H1 (cell line): ENCODE measurements around the gene LVRN. TPM values are rescaled to one million over a fixed set of nuclear protein-coding genes. Genes with fewer than 3 reads are reported as not detected.

ENCODE experiments used
- CTCF ChIA-PET: fragments of 300-600 bp; sonication (Branson Sonifier 250); formaldehyde crosslinking; loops from one replicate; lab custom pipeline; 2021; ENCODE audit not compliant: partially characterized antibody; lab: Charles Lee
- POLR2A ChIA-PET: fragments of 300-600 bp; sonication (Branson Sonifier 250); formaldehyde crosslinking; loops from one replicate; lab custom pipeline; 2021; ENCODE audit warnings: inconsistent platforms; ENCODE audit not compliant: partially characterized antibody; lab: Charles Lee
- DNase-seq, 2 experiments: peaks; one replicate each; pipeline versions ENCODE4 v3.0.0 to v3.0.0-alpha.2; 2010 to 2022; ENCODE audit warnings: low spot score in 2 of 2, low read depth in 1 of 2, mixed read lengths in 1 of 2
- FAIRE-seq: peaks from 2 replicates; lab custom pipeline; 2011; peaks lifted over from hg19 to GRCh38; lab: Jason Lieb, UNC
- H2AFZ ChIP-seq: 2 replicates; pipeline ENCODE4 v1.8.1; 2012; ENCODE audit warnings: low read length, inconsistent platforms
- H2AK5ac ChIP-seq: 2 replicates; pipeline ENCODE4 v1.6.1; 2013; ENCODE audit warnings: low read depth, low read length
- H2BK120ac ChIP-seq: replicated peaks from 2 replicates; pipeline ENCODE3; 2013; ENCODE audit warnings: low read depth, low read length, inconsistent platforms
- H2BK12ac ChIP-seq: 2 replicates; pipeline ENCODE4 v1.6.1; 2013; ENCODE audit warnings: low read depth, low read length
- H2BK15ac ChIP-seq: 2 replicates; pipeline ENCODE4 v1.6.1; 2013; ENCODE audit warnings: low read length
- H2BK20ac ChIP-seq: 2 replicates; pipeline ENCODE4 v1.6.1; 2013; ENCODE audit warnings: low read length
- H2BK5ac ChIP-seq: 2 replicates; pipeline ENCODE4 v1.6.1; 2013; ENCODE audit warnings: low read depth, low read length
- H3K14ac ChIP-seq: 2 replicates; pipeline ENCODE4 v1.6.1; 2013; ENCODE audit warnings: inconsistent platforms; ENCODE audit not compliant: insufficient read length
- H3K18ac ChIP-seq: 2 replicates; pipeline ENCODE4 v1.6.1; 2013; ENCODE audit warnings: low read length; ENCODE audit errors: extremely low read depth
- H3K23ac ChIP-seq: 2 replicates; pipeline ENCODE4 v1.6.1; 2013; ENCODE audit warnings: inconsistent platforms; ENCODE audit not compliant: insufficient read length
- H3K23me2 ChIP-seq: 2 replicates; pipeline ENCODE4 v1.6.1; 2013; ENCODE audit warnings: low read depth, low read length
- H3K27ac ChIP-seq: 2 replicates; pipeline ENCODE4 v1.6.1; 2011; ENCODE audit warnings: low read depth, low read length, inconsistent platforms
- H3K27me3 ChIP-seq, 4 experiments: replicated peaks in 1 of 4; 1 replicate in 1 of 4; 2 replicates in 3 of 4; pipeline versions ENCODE4 v1.6.1 to v1.8.1; 2011 to 2013; ENCODE audit warnings: low read length in 3 of 4, mild to moderate bottlenecking in 3 of 4, inconsistent platforms in 2 of 4, mixed read lengths in 2 of 4, moderate library complexity in 1 of 4; ENCODE audit not compliant: control insufficient read depth in 3 of 4, insufficient read depth in 3 of 4; ENCODE audit errors: extremely low read depth in 1 of 4
- H3K36me3 ChIP-seq, 4 experiments: 2 replicates each; pipeline versions ENCODE4 v1.6.1 to v1.8.1; 2011 to 2013; ENCODE audit warnings: mild to moderate bottlenecking in 4 of 4, low read length in 3 of 4, moderate library complexity in 2 of 4, control low read depth in 1 of 4, inconsistent platforms in 1 of 4; ENCODE audit not compliant: insufficient read depth in 4 of 4, control insufficient read depth in 2 of 4
- H3K4ac ChIP-seq: replicated peaks from 2 replicates; pipeline ENCODE3; 2013; ENCODE audit warnings: low read length, low read depth, mixed read lengths, inconsistent platforms; ENCODE audit not compliant: insufficient read length
- H3K4me1 ChIP-seq, 4 experiments: replicated peaks in 1 of 4; 1 replicate in 1 of 4; 2 replicates in 3 of 4; pipeline versions ENCODE4 v1.6.1 to v1.8.1; 2011 to 2013; ENCODE audit warnings: low read length in 3 of 4, inconsistent platforms in 2 of 4, mixed read lengths in 1 of 4; ENCODE audit not compliant: insufficient read depth in 4 of 4, control insufficient read depth in 3 of 4
- H3K4me2 ChIP-seq, 2 experiments: 2 replicates each; pipeline versions ENCODE4 v1.6.1 to v1.8.1; 2011 to 2013; ENCODE audit warnings: low read depth in 2 of 2, low read length in 2 of 2, control low read depth in 1 of 2, inconsistent platforms in 1 of 2, mild to moderate bottlenecking in 1 of 2; ENCODE audit not compliant: insufficient read depth in 1 of 2
- H3K4me3 ChIP-seq, 4 experiments: fragments of 200-600, 300-600 bp in 1 of 4; sonication (generic), shearing (Covaris generic), sonication (Bioruptor Twin) in 1 of 4; 2 replicates each; pipeline versions ENCODE4 v1.5.1 to v1.8.1; 2011 to 2016; ENCODE audit warnings: low read length in 4 of 4, low read depth in 3 of 4, control low read depth in 2 of 4, inconsistent platforms in 2 of 4, mild to moderate bottlenecking in 2 of 4, mixed read lengths in 1 of 4, moderate library complexity in 1 of 4; ENCODE audit not compliant: insufficient read depth in 2 of 4; ENCODE audit errors: extremely low read depth in 1 of 4
- H3K56ac ChIP-seq: replicated peaks from 2 replicates; pipeline ENCODE3; 2013; ENCODE audit warnings: low read depth, mild to moderate bottlenecking, mixed read lengths, low read length, inconsistent platforms; ENCODE audit not compliant: insufficient read length
- H3K79me1 ChIP-seq: 2 replicates; pipeline ENCODE4 v1.6.1; 2013; ENCODE audit warnings: low read depth, low read length, control low read depth
- H3K79me2 ChIP-seq, 2 experiments: 2 replicates each; pipeline versions ENCODE4 v1.6.1 to v1.8.1; 2012 to 2013; ENCODE audit warnings: low read length in 2 of 2, mild to moderate bottlenecking in 2 of 2, inconsistent platforms in 1 of 2; ENCODE audit not compliant: insufficient read depth in 2 of 2, control insufficient read depth in 1 of 2
- H3K9ac ChIP-seq, 4 experiments: replicated peaks in 1 of 4; 1 replicate in 1 of 4; 2 replicates in 3 of 4; pipeline versions ENCODE4 v1.6.1 to v1.8.1; 2011 to 2013; ENCODE audit warnings: low read depth in 3 of 4, low read length in 3 of 4, control low read depth in 2 of 4, mild to moderate bottlenecking in 2 of 4, moderate library complexity in 2 of 4, inconsistent platforms in 1 of 4; ENCODE audit errors: extremely low read depth in 1 of 4
- H3K9me3 ChIP-seq, 2 experiments: 2 replicates each; pipeline versions ENCODE4 v1.6.1 to v1.8.1; 2012 to 2013; ENCODE audit warnings: mild to moderate bottlenecking in 2 of 2, moderate library complexity in 2 of 2, control low read depth in 1 of 2, inconsistent platforms in 1 of 2, low read depth in 1 of 2, low read length in 1 of 2, mixed read lengths in 1 of 2; ENCODE audit not compliant: insufficient read depth in 2 of 2
- H4K20me1 ChIP-seq, 2 experiments: replicated peaks in 1 of 2; 2 replicates each; pipeline versions ENCODE3 to v1.8.1; 2011 to 2013; ENCODE audit warnings: inconsistent platforms in 2 of 2, low read length in 2 of 2, mild to moderate bottlenecking in 1 of 2; ENCODE audit not compliant: insufficient read depth in 2 of 2, control insufficient read depth in 1 of 2
- H4K5ac ChIP-seq: 2 replicates; pipeline ENCODE4 v1.6.1; 2013; ENCODE audit warnings: low read length, low read depth, mixed read lengths, inconsistent platforms; ENCODE audit not compliant: insufficient read length
- H4K8ac ChIP-seq: 2 replicates; pipeline ENCODE4 v1.8.0; 2013; ENCODE audit warnings: mild to moderate bottlenecking, moderate library complexity, low read length, inconsistent platforms; ENCODE audit not compliant: insufficient read depth; ENCODE audit errors: extremely low read depth
- H4K91ac ChIP-seq: replicated peaks from 2 replicates; pipeline ENCODE3; 2013; ENCODE audit warnings: low read length, mixed read lengths, inconsistent platforms; ENCODE audit not compliant: insufficient read length
- BACH1 ChIP-seq: IDR thresholded peaks from 2 replicates; pipeline ENCODE4 v1.6.1; 2012; ENCODE audit warnings: low read length, improper control_type of control experiment
- CBX8 ChIP-seq: fragments of 300-800, 300-1000 bp; sonication (generic); IDR thresholded peaks from 2 replicates; pipeline ENCODE4 v1.7.1; 2016; ENCODE audit warnings: low read depth, low read length, borderline replicate concordance
- whole genome bisulfite sequencing, 2 experiments: shearing (Covaris generic) in 1 of 2; methylation state at CpG; one replicate each; pipeline versions ENCODE4 v1.1.6 to v1.1.7; 2013 to 2015; ENCODE audit warnings: low lambda C conversion rate in 2 of 2, mixed read lengths in 2 of 2, inconsistent platforms in 1 of 2, low coverage in 1 of 2, missing lambda C conversion rate in 1 of 2; ENCODE audit not compliant: insufficient replicate concordance in 2 of 2, insufficient coverage in 1 of 2, insufficient read length in 1 of 2; ENCODE audit errors: extremely low coverage in 1 of 2, missing lambda C conversion rate in 1 of 2; 5-methylcytosine and 5-hydroxymethylcytosine counted together
- polyA plus RNA-seq, 7 experiments: library from polyadenylated mRNA; depleted of rRNA in 3 of 7; stranded (reverse) in 5 of 7; unstranded in 2 of 7; fragments of >200 nt in 5 of 7; fragments of 200-250 nt in 2 of 7; gene quantifications; 1 replicate in 5 of 7; 2 replicates in 1 of 7; 4 replicates in 1 of 7; pipeline versions ENCODE4 v1.2.1 to v1.2.3, GENCODE V29; 2011 to 2013; ENCODE audit warnings: missing spikeins in 2 of 7, mixed read lengths in 2 of 7
- total RNA-seq: library from RNA; stranded (reverse); fragmentation: NEBNext Ultra II Directional; extraction: Animal tissue kit (Norgen Biotek cat#: 25700); gene quantifications from 2 replicates; pipeline ENCODE4 v1.2.1, GENCODE V29; 2021

The LVRN gene
- total and polyA plus RNA-seq, 2 of the 8 experiments (the other 6 are each of a cell fraction or from before 2014, with no cell fraction given), result 0.08 to 0.09 TPM

DNA sequence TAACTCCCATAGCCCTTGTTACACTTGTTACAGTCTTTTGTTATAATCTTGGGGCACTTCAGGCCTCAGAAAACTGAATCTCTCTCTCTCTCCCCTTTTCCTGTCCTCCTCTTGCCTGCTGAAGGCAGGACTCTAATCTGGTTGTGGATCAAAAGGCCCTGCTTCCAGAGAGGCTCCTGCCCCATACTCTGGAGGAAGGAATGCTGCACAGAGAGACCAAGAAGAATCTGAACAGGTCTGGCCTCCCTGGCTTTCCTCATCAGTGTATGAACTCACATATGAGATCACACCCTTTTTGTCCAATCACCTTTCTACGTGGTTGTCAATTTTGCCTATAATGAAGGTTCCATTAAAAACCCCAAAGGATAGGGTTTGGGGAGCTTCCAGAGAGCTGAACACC, 26.2 kb upstream of the LVRN start:
- WGBS, 2 experiments, result 75% methylated on average over 1 of the region's 1 CpG; no CpG with 5 or more reads in 1 of the 2 experiments
- H2BK15ac ChIP-seq, result no peak overlapping the region
- H2AFZ ChIP-seq, result no peak overlapping the region
- H3K9ac ChIP-seq, result no peak overlapping the region
- no peak overlapping the region for H3K23ac ChIP-seq
- ChIA-PET CTCF (no interaction called here), POLR2A (no interaction called here)
- H4K8ac ChIP-seq, result no peak overlapping the region
- no peak for FAIRE-seq
- H3K36me3 ChIP-seq, result no peaks in the 10 kb centered on the region
- no peak overlapping the region for H4K5ac ChIP-seq
- no peak overlapping the region for H3K14ac ChIP-seq
- no peaks in the 10 kb centered on the region for H3K27me3 ChIP-seq
- H3K79me2 ChIP-seq, result no peaks in the 10 kb centered on the region
- H4K91ac ChIP-seq, result no peak overlapping the region
- H2BK120ac ChIP-seq, result no peak overlapping the region
- no peak overlapping the region for H3K4ac ChIP-seq
- H3K18ac ChIP-seq, result no peak overlapping the region
- no peaks in the 10 kb centered on the region for H4K20me1 ChIP-seq
- peaks cover 0 to 6% (median 1%) of the 10 kb centered on the region in 4 experiments; a peak in 2 of 7 replicates for H3K4me1 ChIP-seq
- H2BK20ac ChIP-seq, result no peak overlapping the region
- no peak overlapping the region for H2BK5ac ChIP-seq
- H3K27ac ChIP-seq, result no peak overlapping the region
- H3K9me3 ChIP-seq, result no peaks in the 10 kb centered on the region
- no peaks in the 10 kb centered on the region for H3K23me2 ChIP-seq
- no peak overlapping the region for H2BK12ac ChIP-seq
- H2AK5ac ChIP-seq, result no peak overlapping the region
- no peaks in the 10 kb centered on the region for H3K79me1 ChIP-seq
- no peak overlapping the region for H3K4me3 ChIP-seq
- TF ChIP-seq BACH1, result no peak
- no peak for TF ChIP-seq CBX8
- no peak overlapping the region for H3K56ac ChIP-seq
- H3K4me2 ChIP-seq, result no peak overlapping the region
- no peak for DNase-seq
